T47D (cell line): ENCODE results near the gene FITM2.

ENCODE experiments used
- DNase-seq, 2 experiments: peaks; one replicate each; pipeline versions ENCODE4 v3.0.0 to v3.0.0-alpha.2; 2011 to 2012; ENCODE audit warnings: low read depth in 1 of 2, low spot score in 1 of 2
- JUND ChIP-seq: IDR thresholded peaks from 2 replicates; pipeline ENCODE4 v1.6.1; 2012; ENCODE audit warnings: low read depth
- in situ Hi-C: cut with HindIII; loops from 2 replicates; pipeline ENCODE4 v1.10.0; 2016; ENCODE audit warnings: low sequenced_read_pairs, low pct_unique_long_range_greater_than_20kb

FITM2 gene

DNA sequence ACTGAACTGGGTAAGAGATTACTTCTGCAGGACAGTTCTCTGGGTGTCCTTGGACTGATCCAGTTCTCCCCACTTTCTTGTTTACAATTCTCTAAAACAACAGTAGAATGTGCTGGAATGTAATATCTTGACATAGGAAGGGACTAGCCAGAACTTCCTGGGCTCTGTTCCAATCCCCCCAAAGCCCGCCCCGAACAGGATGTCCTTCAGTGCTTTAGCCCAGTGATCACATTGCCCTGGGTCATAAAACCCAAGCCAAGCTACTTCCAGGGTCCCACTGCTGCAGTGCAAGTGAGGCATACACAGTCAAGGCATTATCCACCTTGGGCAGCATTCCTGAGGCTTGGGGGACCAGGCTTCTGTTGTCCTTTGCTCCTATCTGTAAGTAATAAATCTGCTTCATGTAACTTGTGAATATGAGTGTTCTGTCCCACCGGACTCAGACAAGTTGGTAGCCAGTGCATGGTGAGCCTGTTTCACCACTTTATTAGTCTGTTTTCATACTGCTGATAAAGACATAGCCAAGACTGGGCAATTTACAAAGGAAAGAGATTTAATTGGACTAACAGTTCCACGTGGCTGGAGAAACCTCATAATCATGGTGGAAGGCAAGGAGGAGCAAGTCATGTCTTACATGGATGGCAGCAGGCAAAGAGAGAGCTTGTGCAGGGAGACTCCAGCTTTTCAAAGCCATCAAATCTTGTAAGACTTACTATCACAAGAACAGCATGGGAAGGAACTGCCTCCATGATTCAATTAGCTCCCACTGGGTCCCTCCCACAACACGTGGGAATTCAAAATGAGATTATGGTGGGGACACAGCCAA, 23.5 kb downstream of the FITM2 start:
- in situ Hi-C loops = no loop called here
- DNase-seq = peak in 1 of 2 experiments; percentile 36

GRCh38 chr20:44284032-44284431, 27.0 kb downstream of the FITM2 start:
- no peak for DNase-seq
- in situ Hi-C loops = no loop called here
- TF ChIP-seq JUND = no peak

More for the DNA sequence above, 23.5 kb downstream of the FITM2 start:
- no peak for TF ChIP-seq JUND

GRCh38 chr20:44282192-44282591, 28.8 kb downstream of the FITM2 start:
- in situ Hi-C loops = no loop called here
- no peak for DNase-seq
- TF ChIP-seq JUND = no peak

DNA sequence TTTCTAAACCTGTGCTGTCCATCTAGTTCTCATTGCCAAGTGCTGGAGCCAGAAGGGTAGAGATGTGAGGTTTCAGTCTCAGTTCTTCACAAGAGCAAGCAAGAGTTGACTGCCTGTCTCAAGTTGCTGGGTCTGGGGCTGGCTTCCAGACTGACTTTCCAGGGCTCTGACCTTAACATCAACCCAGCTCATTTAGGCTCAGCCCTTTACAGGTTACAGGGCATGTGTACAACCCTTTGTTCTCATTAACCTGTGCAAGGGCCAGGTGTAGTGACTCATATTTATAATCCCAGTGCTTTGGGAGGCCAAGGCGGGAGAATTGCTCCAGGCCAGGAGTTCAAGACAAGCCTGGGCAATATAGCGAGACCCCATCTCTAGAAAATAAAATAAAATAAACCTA, 30.6 kb downstream of the FITM2 start:
- no peak for DNase-seq
- no peak for TF ChIP-seq JUND
- in situ Hi-C loops = no loop called here

DNA sequence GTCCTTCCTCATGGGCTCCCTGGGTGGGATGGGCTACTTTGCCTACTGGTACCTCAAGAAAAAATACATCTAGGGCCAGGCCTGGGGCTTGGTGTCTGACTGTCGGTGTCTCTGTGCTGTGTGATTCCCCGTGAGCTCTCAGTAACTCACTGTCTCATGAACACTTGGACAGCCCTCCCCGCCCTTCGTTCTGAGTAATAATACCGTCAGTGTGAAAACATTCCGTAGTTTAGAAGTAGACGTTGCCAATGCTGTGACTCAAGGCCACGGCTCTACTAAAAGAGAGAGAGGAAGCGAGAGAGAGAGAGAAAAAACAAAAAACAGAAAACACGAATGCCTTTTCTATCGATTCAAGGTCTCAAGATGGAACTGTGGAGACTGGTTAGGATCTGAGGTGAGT, 31.8 kb downstream of the FITM2 start:
- TF ChIP-seq JUND = no peak
- in situ Hi-C loops = no loop called here
- no peak for DNase-seq

- in situ Hi-C loops = no loop called here
- no peak for TF ChIP-seq JUND
- DNase-seq = no peak
Measured at GRCh38 chr20:44274303-44275017, 36.5 kb downstream of the FITM2 start.

DNA sequence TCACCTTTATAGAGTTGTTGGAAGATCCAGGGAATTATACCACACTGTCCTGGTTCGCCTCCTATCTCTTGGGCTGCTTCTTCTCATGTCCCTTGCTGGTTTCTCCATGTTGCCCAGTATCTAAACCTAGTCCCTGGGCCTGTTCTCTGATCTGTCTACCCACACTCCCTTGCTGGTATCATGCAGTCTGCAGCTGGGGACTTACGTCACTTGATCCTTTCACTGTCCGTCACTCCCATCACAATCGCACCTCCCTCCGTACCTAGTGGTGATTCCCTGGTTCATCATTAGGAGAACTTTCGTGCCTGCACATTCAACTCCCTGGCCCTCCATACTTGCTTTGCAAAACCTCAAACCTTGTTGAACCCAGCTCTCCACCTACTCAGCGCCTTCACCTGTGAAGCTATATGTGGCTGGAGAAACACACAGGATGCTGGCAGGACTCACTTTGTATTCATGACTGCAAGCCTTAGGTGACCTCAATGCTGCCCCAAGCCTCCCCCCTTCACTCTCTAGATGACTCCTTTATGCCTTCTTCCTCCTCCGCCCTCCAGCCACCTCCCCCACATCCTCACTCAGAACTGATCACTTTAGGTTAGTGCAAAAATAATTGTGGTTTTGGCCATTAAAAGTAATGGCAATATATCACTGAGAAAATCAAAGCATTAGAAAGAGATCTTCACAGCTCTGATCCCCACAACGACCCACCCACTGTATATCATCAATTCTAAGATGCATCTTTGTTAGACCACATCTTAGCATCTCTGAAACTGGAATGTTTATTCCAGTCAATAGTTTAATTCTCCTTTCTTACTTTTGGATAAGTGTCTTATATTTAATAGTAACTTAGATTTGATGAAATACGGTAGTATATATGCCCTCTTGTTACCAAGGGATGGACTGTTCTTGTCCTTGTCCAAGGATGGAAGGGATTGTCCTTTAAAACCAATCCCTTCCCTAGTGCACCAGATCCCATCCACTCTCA, 37.5 kb downstream of the FITM2 start:
- no peak for DNase-seq
- no peak for TF ChIP-seq JUND
- in situ Hi-C loops = no loop called here

- TF ChIP-seq JUND = no peak
- DNase-seq = no peak
- in situ Hi-C loops = no loop called here
Measured at GRCh38 chr20:44271915-44272663, 38.9 kb downstream of the FITM2 start.

GRCh38 chr20:44268802-44269201, 42.2 kb downstream of the FITM2 start:
- TF ChIP-seq JUND = no peak
- in situ Hi-C loops = no loop called here
- DNase-seq = no peak

DNA sequence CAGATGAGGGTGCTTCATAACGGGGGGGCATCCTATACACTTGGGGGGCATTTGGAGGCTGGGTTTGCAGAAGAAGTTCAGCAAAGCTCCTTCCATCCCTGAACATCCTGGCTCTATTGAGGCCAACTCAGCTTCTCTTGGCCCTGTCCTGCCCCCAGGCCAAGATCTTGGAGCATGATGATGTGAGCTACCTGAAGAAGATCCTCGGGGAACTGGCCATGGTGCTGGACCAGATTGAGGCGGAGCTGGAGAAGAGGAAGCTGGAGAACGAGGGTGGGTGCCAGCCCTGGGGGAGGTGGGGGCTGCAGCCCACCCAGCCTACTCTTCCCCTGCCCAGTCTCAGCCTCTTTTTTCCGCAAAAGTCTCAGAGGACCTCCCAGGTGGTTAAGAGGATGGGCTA, 46.7 kb downstream of the FITM2 start:
- TF ChIP-seq JUND = no peak
- peak; percentile 56 to 78 for DNase-seq
- in situ Hi-C loops = no loop called here

DNA sequence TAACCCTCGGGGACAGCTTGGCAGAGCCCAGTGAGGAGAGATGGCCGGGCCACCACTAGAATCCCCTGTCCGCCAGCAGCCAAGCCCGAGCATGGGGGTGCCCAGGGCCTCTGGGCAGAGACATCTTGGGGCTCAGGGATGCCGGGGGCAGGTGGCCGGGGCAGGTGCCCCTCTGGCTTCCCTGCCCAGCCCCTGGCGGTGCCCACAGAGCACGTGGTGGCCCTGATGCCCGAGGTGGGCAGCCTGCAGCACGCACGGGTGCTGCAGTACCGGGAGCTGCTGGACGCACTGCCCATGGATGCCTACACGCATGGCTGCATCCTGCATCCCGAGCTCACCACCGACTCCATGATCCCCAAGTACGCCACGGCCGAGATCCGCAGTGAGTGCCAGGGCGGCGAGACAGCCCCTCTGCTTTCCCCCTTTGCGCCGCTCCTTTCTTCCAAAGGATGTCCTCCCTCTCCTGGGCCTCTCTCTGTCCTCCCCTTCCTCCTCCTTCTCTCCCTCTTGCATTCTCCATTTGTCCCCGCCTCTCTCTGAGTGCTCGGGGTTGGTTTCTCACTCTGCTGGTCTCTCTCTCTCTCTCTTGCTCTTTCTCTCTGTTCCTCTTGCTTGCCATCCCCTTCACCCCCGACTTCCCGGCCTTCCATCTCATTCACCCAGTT, 52.6 kb downstream of the FITM2 start:
- in situ Hi-C loops = no loop called here
- no peak for TF ChIP-seq JUND
- no peak for DNase-seq

DNA sequence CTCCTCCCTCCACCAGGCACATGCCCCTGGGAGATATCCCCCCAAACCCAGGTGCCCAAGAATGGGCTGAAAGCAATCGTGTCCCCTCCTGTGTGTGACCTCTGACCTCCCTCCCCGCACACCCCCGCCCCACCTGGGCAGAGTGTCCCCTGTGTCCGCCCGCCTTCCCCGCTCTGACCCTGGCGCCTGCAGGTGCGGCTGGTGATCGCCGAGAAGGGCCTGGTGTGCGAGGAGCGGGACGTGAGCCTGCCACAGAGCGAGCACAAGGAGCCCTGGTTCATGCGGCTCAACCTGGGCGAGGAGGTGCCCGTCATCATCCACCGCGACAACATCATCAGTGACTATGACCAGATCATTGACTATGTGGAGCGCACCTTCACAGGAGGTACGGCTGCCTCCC, 54.0 kb downstream of the FITM2 start:
- no peak for DNase-seq
- in situ Hi-C loops = no loop called here
- no peak for TF ChIP-seq JUND
